ENCODE measurements around the gene SLC3A2.
"Not testable (repeated sequence)": the region's sequence is repeated elsewhere in the genome, so short reads cannot be mapped to it uniquely, and the experiment has no call there.

Gene SLC3A2

DNA sequence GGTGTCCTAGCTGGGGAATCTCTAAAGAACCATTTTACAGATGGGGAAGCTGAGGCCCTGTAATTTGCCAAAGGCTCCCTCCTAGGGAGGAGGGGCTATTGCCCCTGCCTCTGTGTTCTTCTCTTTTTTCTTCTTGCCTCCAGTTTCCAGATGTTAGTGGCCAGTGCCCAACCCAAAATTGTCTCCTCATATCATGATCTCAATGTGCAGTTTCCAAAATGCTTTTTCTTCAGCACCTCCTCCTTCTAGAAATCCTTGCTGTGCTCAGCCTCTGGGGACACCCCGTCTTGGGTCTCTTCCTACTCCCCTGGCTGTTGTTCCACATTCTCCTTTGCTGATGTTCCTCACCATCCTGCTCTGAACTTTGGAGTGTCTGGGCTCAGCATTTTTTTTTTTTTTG is 50.0 kb downstream of the SLC3A2 start:
- DNase-seq (ENCODE audit: low spot score), result no peak

DNA sequence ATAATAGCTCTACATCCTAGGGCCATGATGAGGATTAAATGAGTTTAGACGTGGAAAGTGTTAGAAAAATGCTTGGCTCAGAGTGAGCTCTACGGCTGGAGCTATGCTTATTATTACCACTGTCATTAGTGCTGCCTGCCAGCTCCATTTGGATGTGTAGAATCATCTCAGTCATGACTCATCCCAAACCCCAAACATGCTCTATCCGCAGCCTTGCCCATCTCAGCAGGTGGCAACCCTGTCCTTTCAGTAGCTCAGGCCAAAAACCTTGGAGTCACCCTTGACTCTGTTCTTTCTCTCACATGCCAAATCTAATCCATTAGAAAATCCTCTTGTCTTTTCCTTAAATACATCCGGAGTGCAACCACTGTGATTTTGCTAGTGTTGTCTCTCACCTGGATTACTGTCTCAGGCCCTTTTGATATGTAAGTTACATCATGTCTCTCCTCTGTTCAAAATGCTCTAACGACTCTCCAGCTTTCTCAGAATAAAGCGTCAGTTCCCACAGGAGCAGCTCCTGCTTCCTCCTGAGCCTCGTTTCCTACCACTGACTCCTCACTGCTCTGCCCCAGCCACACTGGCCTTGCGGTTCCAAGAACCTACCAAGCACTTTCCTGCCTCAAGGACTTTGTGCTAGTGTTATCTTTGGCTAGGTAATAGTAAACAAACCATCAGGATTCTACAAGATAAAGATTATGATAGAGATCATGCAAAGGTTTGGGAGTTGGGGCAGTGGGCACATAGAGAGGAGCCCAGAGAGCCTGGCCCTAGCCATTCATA is 51.0 kb downstream of the SLC3A2 start:
- peak; percentile 68 for DNase-seq (ENCODE audit: low spot score)

DNA sequence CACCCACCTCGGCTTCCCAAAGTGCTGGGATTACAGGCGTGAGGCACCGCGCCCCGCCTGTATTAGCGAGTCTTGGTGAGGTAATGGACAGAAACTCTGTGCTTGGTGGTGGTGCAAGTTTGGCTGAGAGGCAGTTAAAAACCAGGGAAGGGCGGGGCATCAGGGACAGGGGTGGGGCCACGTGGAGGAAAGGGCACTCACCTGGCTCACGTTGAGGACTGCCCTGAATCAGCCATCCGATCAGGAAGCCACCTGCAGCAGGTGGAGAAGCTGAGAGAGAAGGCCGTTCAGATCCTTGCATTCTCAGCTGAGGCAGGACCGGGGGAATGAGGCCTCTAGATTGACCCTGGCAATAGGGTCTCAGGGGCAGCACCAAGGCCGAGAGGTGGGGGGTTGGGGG is 52.6 kb downstream of the SLC3A2 start:
- DNase-seq (ENCODE audit: low spot score), result no peak

DNA sequence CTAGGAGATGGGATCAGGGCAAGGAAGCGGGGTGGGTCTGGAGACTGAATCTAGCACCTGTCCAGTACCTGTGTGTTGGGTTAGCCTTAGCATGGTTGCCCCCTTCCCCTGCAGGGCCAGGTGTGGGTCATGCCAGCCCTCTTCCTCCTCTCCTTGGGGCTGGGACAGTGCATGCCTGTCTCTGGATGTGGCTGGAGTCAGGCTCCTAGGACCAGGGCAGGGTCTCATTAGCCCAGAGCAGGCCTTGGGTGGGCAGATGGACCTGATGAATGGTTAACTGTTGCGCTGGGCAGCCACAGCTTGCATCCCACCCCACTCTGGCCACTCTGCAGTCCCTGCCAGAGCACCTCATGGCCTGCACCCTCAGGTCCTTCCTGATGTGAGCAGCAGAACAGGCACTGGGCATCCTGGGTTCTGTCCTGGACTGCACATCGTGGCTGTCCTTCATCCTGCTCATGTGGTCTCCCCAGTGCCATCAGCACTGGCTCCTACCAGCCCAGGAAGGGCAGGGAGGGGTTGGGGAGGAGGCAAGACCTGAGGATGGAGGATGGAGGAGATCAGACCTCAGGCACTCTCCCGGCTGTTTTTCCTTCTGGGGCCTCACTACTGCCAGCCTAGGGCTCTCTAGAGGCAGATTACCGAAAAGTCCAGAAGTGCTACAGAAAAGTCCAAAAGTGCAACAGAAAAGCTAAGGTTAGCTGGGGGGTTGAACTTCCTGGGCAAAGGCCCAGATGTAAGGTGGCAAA is 53.2 kb downstream of the SLC3A2 start:
- DNase-seq (ENCODE audit: low spot score), result no peak

DNA sequence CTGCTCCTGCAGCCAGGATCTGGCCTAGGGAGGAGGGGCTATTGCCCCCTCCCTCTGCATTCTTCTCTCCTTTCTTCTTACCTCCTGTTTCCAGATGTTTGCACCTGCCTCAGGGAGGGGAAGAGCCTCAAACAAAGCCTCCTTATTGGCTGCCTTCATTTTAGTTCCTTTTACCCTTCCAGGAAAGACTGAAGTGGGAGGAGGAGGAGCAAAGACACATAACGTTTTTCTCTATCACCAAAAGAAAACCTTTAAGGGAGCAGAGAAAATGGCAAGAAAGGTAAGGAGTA is 53.7 kb downstream of the SLC3A2 start:
- no peak for DNase-seq (ENCODE audit: low spot score)

DNA sequence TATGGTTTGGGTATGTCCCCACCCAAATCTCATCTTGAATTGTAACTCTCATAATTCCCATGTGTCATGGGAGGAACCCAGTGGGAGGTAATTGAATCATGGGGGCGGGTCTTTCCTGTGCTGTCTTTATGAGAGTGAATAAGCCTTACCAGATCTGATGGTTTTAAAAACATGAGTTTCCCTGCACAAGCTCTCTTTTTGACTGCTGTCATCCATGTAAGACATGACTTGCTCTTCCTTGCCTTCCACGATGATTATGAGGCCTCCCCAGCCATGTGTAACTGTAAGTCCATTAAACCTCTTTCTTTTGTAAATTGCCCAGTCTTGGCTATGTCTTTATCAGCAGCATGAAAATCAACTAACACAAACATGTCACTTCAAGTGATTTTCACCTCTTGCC is 56.8 kb downstream of the SLC3A2 start:
- not testable (repeated sequence) for DNase-seq (ENCODE audit: low spot score)
